CD4-positive, alpha-beta memory T cell (primary cell): Measurements from ENCODE around the gene IFIT5. TPM values are rescaled to one million over a fixed set of nuclear protein-coding genes. Genes with fewer than 3 reads are reported as not detected.

Source experiments
- CTCF ChIA-PET: fragments of 350-600 bp; sonication (Branson Sonifier 250); formaldehyde crosslinking; loops from one replicate; lab custom pipeline; 2021; ENCODE audit warnings: inconsistent platforms; ENCODE audit not compliant: partially characterized antibody; lab: Charles Lee
- POLR2A ChIA-PET: fragments of 350-600 bp; sonication (Branson Sonifier 250); formaldehyde crosslinking; loops from one replicate; lab custom pipeline; 2021; ENCODE audit not compliant: partially characterized antibody; lab: Charles Lee
- DNase-seq, 5 donors: peaks; one replicate each; pipeline versions ENCODE4 v3.0.0 to v3.0.0-alpha.2; 2020 to 2022; ENCODE audit warnings: mixed read lengths in 1 of 5
- H3K27ac ChIP-seq: one replicate; pipeline ENCODE4 v1.7.0; 2013; ENCODE audit warnings: low read depth, low read length
- H3K27me3 ChIP-seq: 2 replicates; pipeline ENCODE4 v1.7.0; 2013; ENCODE audit warnings: mild to moderate bottlenecking, low read length, moderate library complexity; ENCODE audit not compliant: insufficient read depth
- H3K36me3 ChIP-seq: 2 replicates; pipeline ENCODE4 v1.7.0; 2013; ENCODE audit warnings: mild to moderate bottlenecking, low read length, moderate library complexity; ENCODE audit not compliant: insufficient read depth
- H3K4me1 ChIP-seq: 2 replicates; pipeline ENCODE4 v1.7.0; 2013; ENCODE audit warnings: mild to moderate bottlenecking, low read length, moderate library complexity; ENCODE audit not compliant: insufficient read depth
- H3K4me3 ChIP-seq, 2 donors: one replicate each; pipeline ENCODE4 v1.7.0; 2013; ENCODE audit warnings: low read length in 2 of 2, mild to moderate bottlenecking in 1 of 2
- H3K9me3 ChIP-seq, 2 donors: one replicate each; pipeline ENCODE4 v1.7.0; 2013; ENCODE audit warnings: low read length in 2 of 2, control low read depth in 1 of 2; ENCODE audit not compliant: control insufficient read depth in 1 of 2
- H3K27ac Mint-ChIP-seq, 7 donors: one replicate each; pipeline ENCODE4 v1.8.0; 2020 to 2021; ENCODE audit warnings: mixed read lengths in 7 of 7, mild to moderate bottlenecking in 6 of 7, inconsistent platforms in 3 of 7, moderate library complexity in 3 of 7
- H3K27me3 Mint-ChIP-seq, 2 donors: one replicate each; pipeline ENCODE4 v1.8.0; 2020 to 2021; ENCODE audit warnings: mixed read lengths in 2 of 2
- H3K36me3 Mint-ChIP-seq, 2 donors: one replicate each; pipeline ENCODE4 v1.8.0; 2020 to 2021; ENCODE audit warnings: mixed read lengths in 2 of 2, inconsistent platforms in 1 of 2, mild to moderate bottlenecking in 1 of 2
- H3K4me1 Mint-ChIP-seq, 4 donors: one replicate each; pipeline ENCODE4 v1.8.0; 2020 to 2021; ENCODE audit warnings: mixed read lengths in 4 of 4, mild to moderate bottlenecking in 1 of 4
- H3K4me3 Mint-ChIP-seq, 8 donors: one replicate each; pipeline ENCODE4 v1.8.0; 2020 to 2021; ENCODE audit warnings: mixed read lengths in 8 of 8, mild to moderate bottlenecking in 7 of 8, moderate library complexity in 6 of 8, inconsistent platforms in 3 of 8
- H3K9me3 Mint-ChIP-seq, 8 donors: one replicate each; pipeline ENCODE4 v1.8.0; 2020 to 2021; ENCODE audit warnings: mixed read lengths in 8 of 8, mild to moderate bottlenecking in 5 of 8, inconsistent platforms in 3 of 8, moderate library complexity in 1 of 8
- intact Hi-C: fragments of 100-400 bp; cut with micrococcal nuclease; formaldehyde crosslinking; loops from one replicate; pipeline ENCODE4 v1.15.1; 2023
- polyA plus RNA-seq, 2 donors: library from polyadenylated mRNA; unstranded; fragments of 300-500 nt; fragmentation: Illumina TruSeq; gene quantifications; one replicate each; pipeline ENCODE4 v1.2.3, GENCODE V29; 2021
- total RNA-seq, 2 experiments: library from RNA; stranded (reverse); gene quantifications; one replicate each; pipeline ENCODE4 v1.2.3, GENCODE V29; 2021

The IFIT5 gene
- total and polyA plus RNA-seq, 4 experiments from 2014 or later: 12.2 to 25.6 (median 19.1) TPM

DNA sequence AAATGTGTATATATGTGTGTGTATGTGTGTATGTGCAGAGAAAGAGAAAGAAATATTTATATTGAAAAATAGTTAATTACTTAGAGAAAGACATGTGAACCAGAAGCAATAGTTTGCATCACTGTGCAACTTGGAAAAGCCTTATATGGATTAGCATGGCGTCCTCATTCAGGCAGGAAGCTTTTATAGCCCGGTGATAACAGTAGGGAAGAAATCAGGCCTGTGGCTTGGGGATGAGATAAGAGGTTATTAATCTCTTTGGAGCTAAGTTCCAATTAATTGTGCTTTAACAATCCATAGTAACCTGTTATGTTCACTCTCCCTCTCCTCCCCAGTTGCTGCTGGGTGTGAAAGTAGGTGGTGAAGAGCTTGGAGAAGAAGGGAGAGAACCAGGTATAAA, 36.5 kb downstream of the IFIT5 start:
- H3K4me3 Mint-ChIP-seq: no peak overlapping the region
- H3K4me1 ChIP-seq: no peaks in the 10 kb centered on the region
- peaks cover 0 to 11% (median 4%) of the 10 kb centered on the region in 8 donors for H3K9me3 Mint-ChIP-seq
- no peak overlapping the region for H3K27ac ChIP-seq
- H3K9me3 ChIP-seq: no peaks in the 10 kb centered on the region
- peak overlapping the region in 1 of 7 donors; percentile 14 for H3K27ac Mint-ChIP-seq
- no peaks in the 10 kb centered on the region for H3K36me3 ChIP-seq
- ChIA-PET CTCF (no interaction called here), POLR2A (no interaction called here)
- H3K4me3 ChIP-seq: no peak overlapping the region
- intact Hi-C loops: no loop called here
- peaks cover 0 to 3% (median 0%) of the 10 kb centered on the region in 4 donors for H3K4me1 Mint-ChIP-seq
- DNase-seq: no peak
- H3K27me3 Mint-ChIP-seq: peaks cover 0 to 8% of the 10 kb centered on the region in 2 donors
- H3K36me3 Mint-ChIP-seq: no peaks in the 10 kb centered on the region
- H3K27me3 ChIP-seq: no peaks in the 10 kb centered on the region

DNA sequence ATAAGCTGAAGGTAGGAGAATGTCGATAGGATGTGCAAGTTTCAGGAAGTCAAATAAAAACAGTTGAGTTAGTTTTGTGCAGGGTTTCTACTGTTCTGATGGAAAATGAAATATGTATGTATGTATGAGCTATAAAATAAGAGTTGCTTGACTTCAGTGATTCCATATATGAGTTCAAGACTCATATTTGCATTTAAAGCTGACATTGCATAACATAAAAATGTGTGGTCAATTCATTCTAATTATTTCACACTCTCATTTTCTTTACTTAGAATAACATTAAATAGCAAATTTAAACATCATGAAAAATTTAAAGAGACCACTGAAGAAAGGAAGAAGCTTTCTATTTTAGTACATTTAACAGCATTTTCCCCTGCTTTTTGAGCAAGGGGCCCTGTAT, 37.8 kb downstream of the IFIT5 start:
- H3K4me3 ChIP-seq: no peak overlapping the region
- no peak overlapping the region for H3K4me3 Mint-ChIP-seq
- peaks cover 4 to 12% of the 10 kb centered on the region in 2 donors for H3K27me3 Mint-ChIP-seq
- H3K4me1 ChIP-seq: no peaks in the 10 kb centered on the region
- POLR2A ChIA-PET: no interaction called here
- H3K36me3 ChIP-seq: no peaks in the 10 kb centered on the region
- intact Hi-C loops: no loop called here
- no peaks in the 10 kb centered on the region for H3K9me3 ChIP-seq
- CTCF ChIA-PET: interaction anchor here (1.1 kb wide), 1 partner anchor 14 kb away, joined by 4 read pairs; no protein-coding TSS in a partner anchor
- no peak for DNase-seq
- peaks cover 0 to 3% (median 0%) of the 10 kb centered on the region in 4 donors for H3K4me1 Mint-ChIP-seq
- peaks cover 0 to under 1% (median 0%) of the 10 kb centered on the region in 8 donors for H3K9me3 Mint-ChIP-seq
- no peak overlapping the region for H3K27ac Mint-ChIP-seq
- no peaks in the 10 kb centered on the region for H3K36me3 Mint-ChIP-seq
- H3K27me3 ChIP-seq: no peaks in the 10 kb centered on the region
- no peak overlapping the region for H3K27ac ChIP-seq

DNA sequence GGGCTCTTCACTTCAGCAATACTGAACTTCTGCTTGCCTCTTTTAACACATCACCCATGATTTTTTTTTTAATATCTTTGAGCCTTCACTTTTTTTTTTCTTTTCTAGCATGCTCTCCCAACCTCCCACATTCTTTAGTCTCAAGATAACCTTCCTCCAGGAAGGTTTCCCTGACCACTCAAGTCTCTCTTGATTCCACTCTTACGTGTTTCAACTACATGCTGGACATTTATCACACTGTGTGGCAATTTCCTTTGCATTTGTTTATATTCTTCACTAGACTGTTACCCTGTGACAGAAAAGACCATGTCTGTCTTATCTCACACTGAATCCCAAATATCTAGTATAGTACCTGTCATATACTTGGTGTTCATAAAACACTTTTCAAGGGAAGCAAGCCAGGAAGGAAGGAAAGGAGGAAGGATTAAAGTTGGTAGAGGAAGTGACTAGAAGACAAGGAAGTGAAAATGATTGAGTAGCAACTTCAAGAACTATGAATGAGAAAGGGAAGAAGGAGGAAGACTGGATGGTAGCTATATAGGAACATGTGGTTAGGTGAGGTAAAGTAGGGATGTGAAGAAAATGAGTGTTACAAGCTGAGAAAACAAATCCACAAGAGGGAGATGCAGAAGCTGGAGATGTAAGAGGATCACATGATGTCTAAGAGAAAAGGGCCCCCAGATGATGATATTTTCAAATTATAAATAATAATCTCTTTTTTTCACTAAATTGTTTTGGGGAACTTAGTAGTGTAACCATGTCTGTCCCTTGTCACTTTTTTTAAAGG, 40.4 kb downstream of the IFIT5 start:
- ChIA-PET CTCF (no interaction called here), POLR2A (no interaction called here)
- Mint-ChIP-seq H3K4me3 (no peak overlapping the region), H3K27me3 (peaks cover 6 to 16% of the 10 kb centered on the region in 2 donors), H3K36me3 (no peaks in the 10 kb centered on the region), H3K9me3 (no peaks in the 10 kb centered on the region), H3K27ac (no peak overlapping the region), H3K4me1 (peaks cover 0 to 3% (median 0%) of the 10 kb centered on the region in 4 donors)
- Histone ChIP-seq H3K4me1 (no peaks in the 10 kb centered on the region), H3K4me3 (no peak overlapping the region), H3K27me3 (no peaks in the 10 kb centered on the region), H3K9me3 (no peaks in the 10 kb centered on the region), H3K36me3 (no peaks in the 10 kb centered on the region), H3K27ac (no peak overlapping the region)
- DNase-seq: no peak
- intact Hi-C loops: no loop called here

DNA sequence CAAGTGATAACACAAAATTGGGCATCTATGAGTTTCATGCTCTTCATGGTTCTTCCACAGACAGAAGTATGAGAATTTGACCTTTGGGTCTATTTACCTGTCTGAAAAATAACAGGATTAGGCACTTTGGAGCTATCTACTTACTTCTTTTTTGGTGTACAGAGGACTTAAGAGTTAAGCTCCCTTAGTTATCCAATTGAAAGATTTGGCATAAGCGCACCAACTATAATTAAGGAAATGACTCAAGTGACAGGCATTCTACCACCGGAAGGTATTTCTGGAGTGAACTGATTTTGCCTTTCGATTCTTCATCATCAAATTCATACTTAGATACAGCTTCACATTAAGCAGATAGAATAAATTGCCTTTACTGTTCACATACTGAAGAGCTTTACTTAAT, 43.9 kb downstream of the IFIT5 start:
- H3K9me3 Mint-ChIP-seq: peaks cover 0 to 5% (median 0%) of the 10 kb centered on the region in 8 donors
- Histone ChIP-seq H3K27me3 (no peaks in the 10 kb centered on the region), H3K27ac (no peak overlapping the region), H3K36me3 (no peaks in the 10 kb centered on the region), H3K4me3 (no peak overlapping the region), H3K9me3 (no peaks in the 10 kb centered on the region), H3K4me1 (no peaks in the 10 kb centered on the region)
- intact Hi-C loops: no loop called here
- peaks cover 8 to 16% of the 10 kb centered on the region in 2 donors for H3K27me3 Mint-ChIP-seq
- H3K36me3 Mint-ChIP-seq: no peaks in the 10 kb centered on the region
- ChIA-PET POLR2A (no interaction called here), CTCF (no interaction called here)
- no peaks in the 10 kb centered on the region for H3K4me1 Mint-ChIP-seq
- no peak overlapping the region for H3K4me3 Mint-ChIP-seq
- H3K27ac Mint-ChIP-seq: no peak overlapping the region
- DNase-seq: no peak

DNA sequence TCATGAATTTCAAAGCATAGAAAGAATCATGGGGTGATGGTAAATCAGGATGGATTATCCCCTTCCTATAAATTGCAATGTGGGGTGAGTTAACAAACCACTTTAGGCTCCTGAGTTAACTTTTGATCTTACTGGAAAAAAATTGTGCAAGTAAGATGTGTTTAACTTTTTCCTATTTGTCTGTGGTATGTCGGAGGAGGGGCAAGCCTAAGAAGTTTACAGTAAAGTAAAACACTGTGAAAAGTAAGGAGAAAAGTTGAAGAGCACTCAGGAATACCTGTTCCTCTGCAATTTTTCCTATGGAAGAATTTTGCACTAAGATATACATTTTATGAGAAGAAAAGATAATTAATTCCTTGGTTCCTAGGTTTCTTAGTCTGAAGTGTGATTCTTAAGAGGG, 44.4 kb downstream of the IFIT5 start:
- Histone ChIP-seq H3K9me3 (no peaks in the 10 kb centered on the region), H3K36me3 (no peaks in the 10 kb centered on the region), H3K27ac (no peak overlapping the region), H3K4me3 (no peak overlapping the region), H3K27me3 (no peaks in the 10 kb centered on the region), H3K4me1 (no peaks in the 10 kb centered on the region)
- peaks cover 0 to 5% (median 0%) of the 10 kb centered on the region in 8 donors for H3K9me3 Mint-ChIP-seq
- H3K4me3 Mint-ChIP-seq: no peak overlapping the region
- no peak overlapping the region for H3K27ac Mint-ChIP-seq
- intact Hi-C loops: no loop called here
- peaks cover 8 to 16% of the 10 kb centered on the region in 2 donors for H3K27me3 Mint-ChIP-seq
- POLR2A ChIA-PET: no interaction called here
- no peaks in the 10 kb centered on the region for H3K36me3 Mint-ChIP-seq
- no peaks in the 10 kb centered on the region for H3K4me1 Mint-ChIP-seq
- CTCF ChIA-PET: interaction anchor here (0.6 to 0.7 kb wide), 2 partner anchors 185 to 224 kb away, joined by 3 to 4 read pairs; no protein-coding TSS in a partner anchor
- no peak for DNase-seq

DNA sequence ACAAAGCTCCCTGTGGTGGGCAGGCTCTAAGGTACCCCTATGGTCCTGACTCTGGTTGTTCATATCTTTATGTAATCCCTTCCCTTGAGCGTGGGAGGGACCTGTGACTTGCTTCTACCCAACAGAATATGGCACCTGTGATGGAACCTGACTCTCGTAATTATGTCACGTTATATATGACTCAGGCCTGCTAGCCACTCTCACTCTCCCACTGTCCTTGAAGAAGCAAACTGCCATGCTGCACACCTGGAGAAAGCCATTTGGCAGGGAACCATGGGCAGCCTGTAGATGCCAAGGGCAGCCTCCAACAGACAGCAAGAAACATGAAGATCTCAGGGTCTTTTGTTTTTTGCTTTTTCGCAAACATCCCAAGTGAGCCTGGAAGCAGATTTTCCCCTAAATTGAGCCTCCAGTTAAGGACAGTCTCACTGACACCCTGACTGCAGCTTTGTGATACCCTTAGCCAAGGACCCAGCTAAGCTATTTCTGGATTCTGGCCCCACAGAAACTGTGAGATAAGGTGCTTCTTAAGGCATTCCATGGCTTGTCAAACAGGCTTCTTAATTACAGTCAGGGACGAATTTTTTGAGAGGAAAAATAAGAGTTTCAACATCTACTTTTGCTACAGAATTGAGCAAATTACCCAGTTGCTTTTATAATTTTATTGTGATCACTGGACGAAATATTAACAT, 49.6 kb downstream of the IFIT5 start:
- no peak overlapping the region for H3K27ac ChIP-seq
- Mint-ChIP-seq H3K27me3 (peaks cover 2 to 4% of the 10 kb centered on the region in 2 donors), H3K27ac (no peak overlapping the region), H3K4me3 (no peak overlapping the region), H3K4me1 (no peaks in the 10 kb centered on the region), H3K36me3 (no peaks in the 10 kb centered on the region), H3K9me3 (peaks cover 0 to 5% (median 0%) of the 10 kb centered on the region in 8 donors)
- H3K9me3 ChIP-seq: no peaks in the 10 kb centered on the region
- intact Hi-C loops: no loop called here
- CTCF ChIA-PET: no interaction called here
- H3K4me3 ChIP-seq: no peak overlapping the region
- H3K4me1 ChIP-seq: no peaks in the 10 kb centered on the region
- no peak for DNase-seq
- POLR2A ChIA-PET: no interaction called here
- no peaks in the 10 kb centered on the region for H3K27me3 ChIP-seq
- H3K36me3 ChIP-seq: no peaks in the 10 kb centered on the region

DNA sequence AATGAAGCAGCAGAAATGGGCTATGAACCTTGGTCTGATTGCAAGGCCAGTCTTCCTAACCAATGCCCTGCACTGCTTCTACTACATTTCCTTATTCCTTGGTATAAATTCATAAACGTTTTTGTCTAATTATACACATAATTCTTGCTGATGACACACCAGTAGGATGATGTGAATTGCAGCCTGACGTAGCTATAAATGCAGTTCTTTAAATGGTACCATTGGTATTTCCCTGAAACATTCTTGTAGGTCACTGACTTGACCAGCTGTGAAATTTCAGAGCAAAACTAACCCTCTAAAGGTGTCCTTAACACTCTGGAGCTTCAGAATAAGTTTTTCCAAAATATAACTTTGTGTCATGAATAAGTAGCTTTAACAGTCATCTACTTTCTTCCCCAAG, 50.8 kb downstream of the IFIT5 start:
- Mint-ChIP-seq H3K27me3 (peaks cover 2% of the 10 kb centered on the region in 2 donors), H3K36me3 (no peaks in the 10 kb centered on the region), H3K4me3 (no peak overlapping the region), H3K9me3 (peaks cover 0 to 5% (median 0%) of the 10 kb centered on the region in 8 donors), H3K27ac (no peak overlapping the region), H3K4me1 (no peaks in the 10 kb centered on the region)
- no peak for DNase-seq
- Histone ChIP-seq H3K4me3 (no peak overlapping the region), H3K27me3 (no peaks in the 10 kb centered on the region), H3K27ac (no peak overlapping the region), H3K36me3 (no peaks in the 10 kb centered on the region), H3K4me1 (no peaks in the 10 kb centered on the region), H3K9me3 (no peaks in the 10 kb centered on the region)
- CTCF ChIA-PET: interaction anchor here (1.3 kb wide), 1 partner anchor 13 kb away, joined by 4 read pairs; no protein-coding TSS in a partner anchor
- intact Hi-C loops: no loop called here
- POLR2A ChIA-PET: no interaction called here
